GM18861 (cell line): ENCODE results near the gene GALNT2.

Source experiments
- ATAC-seq: cut with Tn5 transposase; IDR thresholded peaks from one replicate; pipeline ENCODE4 v1.9.1; 2021; ENCODE audit not compliant: unreplicated experiment

Gene GALNT2

GRCh38 chr1:230226007-230226800 is 159.2 kb downstream of the GALNT2 start:
- no peak for ATAC-seq

- no peak for ATAC-seq
Observed at GRCh38 chr1:230226814-230227213, 159.8 kb downstream of the GALNT2 start.

GRCh38 chr1:230228236-230228897 is 161.3 kb downstream of the GALNT2 start:
- ATAC-seq: no peak

- ATAC-seq: no peak
Observed at GRCh38 chr1:230230273-230230672, 163.2 kb downstream of the GALNT2 start.

- no peak for ATAC-seq
Observed at GRCh38 chr1:230230948-230231773, 164.1 kb downstream of the GALNT2 start.

- no peak for ATAC-seq
Observed at GRCh38 chr1:230231774-230232145, 164.7 kb downstream of the GALNT2 start.

GRCh38 chr1:230232371-230232771 is 165.3 kb downstream of the GALNT2 start:
- ATAC-seq: no peak

- no peak for ATAC-seq
Observed at GRCh38 chr1:230233786-230234185, 166.7 kb downstream of the GALNT2 start.

GRCh38 chr1:230235876-230236275 is 168.8 kb downstream of the GALNT2 start:
- ATAC-seq: no peak

GRCh38 chr1:230236301-230237008 is 169.4 kb downstream of the GALNT2 start:
- ATAC-seq: no peak

- ATAC-seq: no peak
Observed at GRCh38 chr1:230237009-230237370, 170.0 kb downstream of the GALNT2 start.

- no peak for ATAC-seq
Observed at GRCh38 chr1:230237805-230238204, 170.8 kb downstream of the GALNT2 start.

GRCh38 chr1:230240446-230241086 is 173.5 kb downstream of the GALNT2 start:
- ATAC-seq: no peak

GRCh38 chr1:230242326-230242725 is 175.3 kb downstream of the GALNT2 start:
- no peak for ATAC-seq

GRCh38 chr1:230243146-230243545 is 176.1 kb downstream of the GALNT2 start:
- no peak for ATAC-seq

GRCh38 chr1:230243583-230244353 is 176.7 kb downstream of the GALNT2 start:
- ATAC-seq: no peak

GRCh38 chr1:230246551-230246950 is 179.5 kb downstream of the GALNT2 start:
- no peak for ATAC-seq

- ATAC-seq: no peak
Observed at GRCh38 chr1:230248016-230248888, 181.2 kb downstream of the GALNT2 start.

GRCh38 chr1:230248889-230249270 is 181.8 kb downstream of the GALNT2 start:
- no peak for ATAC-seq
